Tibial artery (tissue), 4 donors: ENCODE measurements around the gene DPP4.
"Not testable (repeated sequence)": the region's sequence is repeated elsewhere in the genome, so short reads cannot be mapped to it uniquely, and the experiment has no call there.

Experiments
- DNase-seq, 2 donors: peaks; one replicate each; pipeline ENCODE4 v3.0.0-alpha.2; 2019
- H3K27ac ChIP-seq, 2 donors: fragments of 200-600 bp; sonication (generic) in 1 of 2; 1 replicate in 1 of 2; 2 replicates in 1 of 2; pipeline ENCODE4 v1.5.1; 2018 to 2019; ENCODE audit warnings: mild to moderate bottlenecking in 1 of 2
- H3K27me3 ChIP-seq, 2 donors: fragments of 200-600 bp; sonication (generic) in 1 of 2; one replicate each; pipeline versions ENCODE4 v1.5.1 to v1.6.0; 2016 to 2019
- H3K36me3 ChIP-seq, 3 donors: fragments of 200-600 bp; sonication (generic) in 2 of 3; one replicate each; pipeline ENCODE4 v1.5.1; 2016 to 2019; ENCODE audit warnings: mild to moderate bottlenecking in 2 of 3
- H3K4me1 ChIP-seq, 4 donors: fragments of 200-600 bp; sonication (generic) in 2 of 4; 1 replicate in 3 of 4; 2 replicates in 1 of 4; pipeline ENCODE4 v1.5.1; 2016 to 2019
- H3K4me3 ChIP-seq, 2 donors: fragments of 200-600 bp; sonication (generic) in 1 of 2; 1 replicate in 1 of 2; 2 replicates in 1 of 2; pipeline ENCODE4 v1.5.1; 2018 to 2019; ENCODE audit warnings: mild to moderate bottlenecking in 2 of 2
- H3K9me3 ChIP-seq, 3 donors: fragments of 200-600 bp; sonication (generic) in 1 of 3; one replicate each; pipeline ENCODE4 v1.5.1; 2016 to 2019
- intact Hi-C: fragments of 100-400 bp; cut with DNase I; formaldehyde crosslinking; loops from one replicate; pipeline ENCODE4 v1.15.0; 2023; ENCODE audit warnings: low total_unique reads
- TF ChIP-seq, protein P1 (sequence below), 2 experiments: fragments of 200-600 bp in 1 of 2; fragments of 450-650 bp in 1 of 2; IDR thresholded peaks; one replicate each; pipeline ENCODE4 v1.5.1; 2017 to 2019; ENCODE audit warnings: antibody characterized with exemption in 2 of 2, mild to moderate bottlenecking in 1 of 2, moderate library complexity in 1 of 2

The DPP4 gene

DNA sequence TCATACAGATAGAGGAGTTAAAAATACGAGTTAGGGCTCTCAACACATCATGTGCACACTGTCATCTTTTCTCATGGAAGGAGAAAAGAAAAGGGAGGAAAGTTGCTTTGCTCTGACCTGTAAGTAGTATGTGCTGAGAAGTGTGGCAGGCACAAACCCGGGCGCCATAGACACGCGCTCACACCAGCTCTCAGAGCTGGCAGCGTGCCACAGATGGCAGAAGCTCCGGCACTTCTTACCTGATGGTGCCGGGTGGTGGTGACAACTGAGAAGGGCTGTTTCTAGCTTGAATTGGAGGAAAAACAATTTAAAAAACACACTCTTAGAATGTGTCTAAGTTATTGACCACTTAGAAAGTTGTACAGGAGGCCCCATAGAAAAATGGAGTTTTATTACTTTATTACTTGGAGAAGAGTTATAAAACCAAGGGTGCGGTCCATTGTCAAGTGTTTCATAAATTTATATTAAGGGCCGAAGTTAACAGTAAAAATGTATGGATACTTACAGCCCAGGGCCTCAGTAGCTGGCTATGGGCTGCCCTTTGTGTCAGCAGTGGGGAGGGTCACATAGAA, 92.2 kb downstream of the DPP4 start:
- intact Hi-C loops = no loop called here
- H3K36me3 ChIP-seq = no peaks in the 10 kb centered on the region
- no peaks in the 10 kb centered on the region for H3K9me3 ChIP-seq
- H3K27me3 ChIP-seq = peaks cover 0 to 5% of the 10 kb centered on the region in 2 donors
- TF ChIP-seq, protein P1, sequence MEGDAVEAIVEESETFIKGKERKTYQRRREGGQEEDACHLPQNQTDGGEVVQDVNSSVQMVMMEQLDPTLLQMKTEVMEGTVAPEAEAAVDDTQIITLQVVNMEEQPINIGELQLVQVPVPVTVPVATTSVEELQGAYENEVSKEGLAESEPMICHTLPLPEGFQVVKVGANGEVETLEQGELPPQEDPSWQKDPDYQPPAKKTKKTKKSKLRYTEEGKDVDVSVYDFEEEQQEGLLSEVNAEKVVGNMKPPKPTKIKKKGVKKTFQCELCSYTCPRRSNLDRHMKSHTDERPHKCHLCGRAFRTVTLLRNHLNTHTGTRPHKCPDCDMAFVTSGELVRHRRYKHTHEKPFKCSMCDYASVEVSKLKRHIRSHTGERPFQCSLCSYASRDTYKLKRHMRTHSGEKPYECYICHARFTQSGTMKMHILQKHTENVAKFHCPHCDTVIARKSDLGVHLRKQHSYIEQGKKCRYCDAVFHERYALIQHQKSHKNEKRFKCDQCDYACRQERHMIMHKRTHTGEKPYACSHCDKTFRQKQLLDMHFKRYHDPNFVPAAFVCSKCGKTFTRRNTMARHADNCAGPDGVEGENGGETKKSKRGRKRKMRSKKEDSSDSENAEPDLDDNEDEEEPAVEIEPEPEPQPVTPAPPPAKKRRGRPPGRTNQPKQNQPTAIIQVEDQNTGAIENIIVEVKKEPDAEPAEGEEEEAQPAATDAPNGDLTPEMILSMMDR (IDR thresholded peaks at IDR 0.05) = no peak
- no peak for DNase-seq
- no peak overlapping the region for H3K27ac ChIP-seq
- no peak overlapping the region for H3K4me3 ChIP-seq
- H3K4me1 ChIP-seq = no peaks in the 10 kb centered on the region

DNA sequence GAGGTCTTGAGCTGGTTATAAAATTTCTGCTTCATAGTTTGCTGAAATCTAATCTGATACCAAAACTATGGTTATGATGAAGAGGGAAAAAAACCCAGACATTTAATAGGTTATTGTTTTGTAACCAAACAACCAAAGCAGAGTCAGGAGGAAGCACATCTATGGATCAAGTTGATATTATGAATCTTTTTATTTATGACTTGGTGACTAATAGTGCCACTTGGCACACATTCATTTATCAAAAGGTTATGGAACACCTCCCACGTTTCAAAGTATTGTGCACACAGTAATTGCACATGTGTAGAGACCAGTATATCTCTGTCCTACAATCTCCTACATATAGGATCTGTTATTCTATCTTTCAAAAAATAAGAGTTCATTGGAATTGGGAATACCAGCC, 93.0 kb downstream of the DPP4 start:
- no peaks in the 10 kb centered on the region for H3K9me3 ChIP-seq
- no peaks in the 10 kb centered on the region for H3K36me3 ChIP-seq
- TF ChIP-seq, protein P1 (IDR thresholded peaks at IDR 0.05) = no peak
- H3K4me1 ChIP-seq = no peaks in the 10 kb centered on the region
- no peak overlapping the region for H3K27ac ChIP-seq
- DNase-seq = no peak
- intact Hi-C loops = no loop called here
- H3K27me3 ChIP-seq = peaks cover 0 to 5% of the 10 kb centered on the region in 2 donors
- H3K4me3 ChIP-seq = no peak overlapping the region

DNA sequence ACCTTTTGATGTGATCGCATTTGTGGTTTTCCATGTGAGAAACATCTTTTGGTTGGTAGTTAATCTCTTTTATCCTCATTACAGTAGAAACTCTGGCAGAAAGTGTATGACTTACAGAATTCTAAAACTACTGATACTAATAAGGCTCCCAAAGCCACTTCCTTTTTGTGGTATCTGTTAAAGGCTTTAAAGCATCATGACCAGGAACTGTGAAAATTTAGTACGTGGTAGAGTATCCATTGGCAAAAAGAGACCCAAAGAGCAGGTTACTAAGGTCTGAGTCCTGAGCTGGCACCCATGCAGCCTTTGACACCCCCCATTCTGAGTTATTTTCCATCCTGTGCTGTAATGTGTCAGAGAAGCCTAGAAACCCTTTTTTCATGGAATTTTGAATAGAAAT, 94.5 kb downstream of the DPP4 start:
- H3K4me1 ChIP-seq = no peaks in the 10 kb centered on the region
- H3K4me3 ChIP-seq = no peak overlapping the region
- TF ChIP-seq, protein P1 (IDR thresholded peaks at IDR 0.05) = no peak
- peaks cover 0 to 5% of the 10 kb centered on the region in 2 donors for H3K27me3 ChIP-seq
- H3K27ac ChIP-seq = no peak overlapping the region
- H3K9me3 ChIP-seq = no peaks in the 10 kb centered on the region
- intact Hi-C loops = no loop called here
- no peak for DNase-seq
- no peaks in the 10 kb centered on the region for H3K36me3 ChIP-seq

DNA sequence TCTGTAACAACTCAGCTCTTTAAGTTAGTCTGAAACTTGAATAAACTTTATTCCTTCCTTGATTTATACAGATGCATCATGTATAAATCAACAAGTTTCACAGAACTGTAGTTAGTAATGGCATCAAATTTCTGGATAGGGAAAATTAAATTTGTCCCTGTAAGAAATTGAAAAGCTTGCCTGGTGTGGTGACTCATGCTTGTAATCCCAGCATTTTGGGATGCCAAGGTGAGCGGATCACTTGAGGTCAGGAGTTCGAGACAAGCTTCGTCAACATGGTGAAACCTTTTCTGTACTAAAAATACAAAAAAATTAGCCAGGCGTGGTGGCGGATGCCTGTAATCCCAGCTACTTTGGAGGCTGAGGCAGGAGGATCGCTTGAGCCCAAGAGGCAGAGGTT, 96.1 kb downstream of the DPP4 start:
- intact Hi-C loops, H3K9me3 ChIP-seq, DNase-seq, H3K27ac ChIP-seq, H3K36me3 ChIP-seq, H3K4me3 ChIP-seq, H3K4me1 ChIP-seq, H3K27me3 ChIP-seq: not testable (repeated sequence)

DNA sequence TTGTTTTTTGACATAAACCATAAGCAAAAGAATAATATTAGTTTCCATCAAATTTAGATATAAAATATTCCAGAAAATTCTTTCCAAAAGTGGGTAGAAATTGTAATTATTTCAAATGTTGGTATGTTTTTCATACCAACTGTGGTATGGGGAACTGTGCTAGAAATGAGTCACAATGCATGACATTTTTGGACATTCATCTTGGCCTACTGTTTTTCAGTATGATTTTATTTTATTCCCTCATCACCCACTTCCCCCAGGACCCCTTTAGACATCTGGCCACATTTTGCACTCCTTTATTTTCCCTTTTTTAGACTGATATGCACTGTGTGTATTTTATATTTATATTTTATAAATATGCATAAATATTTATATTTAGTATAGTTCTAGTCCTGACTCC, 97.1 kb downstream of the DPP4 start:
- H3K27ac ChIP-seq = no peak overlapping the region
- no peaks in the 10 kb centered on the region for H3K4me1 ChIP-seq
- no peaks in the 10 kb centered on the region for H3K9me3 ChIP-seq
- H3K4me3 ChIP-seq = no peak overlapping the region
- TF ChIP-seq, protein P1 (IDR thresholded peaks at IDR 0.05) = no peak
- H3K36me3 ChIP-seq = no peaks in the 10 kb centered on the region
- peaks cover 0 to 4% of the 10 kb centered on the region in 2 donors for H3K27me3 ChIP-seq
- intact Hi-C loops = no loop called here
- no peak for DNase-seq

DNA sequence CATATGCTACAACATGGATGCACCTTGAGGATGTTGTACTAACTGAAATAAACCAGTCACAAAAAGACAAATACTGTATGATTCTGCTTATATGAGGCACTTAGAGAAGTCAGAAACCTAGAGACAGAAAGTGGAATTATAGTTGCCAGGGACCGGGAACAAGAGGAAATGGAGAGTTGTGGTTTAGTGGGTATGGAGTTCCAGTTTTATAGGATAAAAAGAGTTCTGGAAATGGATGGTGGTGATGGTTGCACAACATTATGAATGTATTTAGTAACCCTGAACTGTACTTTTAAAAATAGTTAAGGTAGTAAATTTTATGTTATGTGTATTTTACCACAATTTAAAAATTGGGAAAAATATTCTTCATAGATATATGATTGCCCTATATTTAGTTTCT, 97.7 kb downstream of the DPP4 start:
- Histone ChIP-seq H3K27me3 (peaks cover 0 to 2% of the 10 kb centered on the region in 2 donors), H3K27ac (no peak overlapping the region), H3K9me3 (no peaks in the 10 kb centered on the region), H3K36me3 (no peaks in the 10 kb centered on the region), H3K4me3 (no peak overlapping the region), H3K4me1 (no peaks in the 10 kb centered on the region)
- TF ChIP-seq, protein P1 (IDR thresholded peaks at IDR 0.05) = no peak
- intact Hi-C loops = no loop called here
- no peak for DNase-seq
